Lung (tissue), 12 donors: Measurements from ENCODE around the gene TMEM94. TPM values are rescaled to one million over a fixed set of nuclear protein-coding genes. Genes with fewer than 3 reads are reported as not detected.

Experiments used
- ATAC-seq: fragments of 200-7000 bp; cut with Tn5 transposase; one replicate; pipeline ENCODE4 v1.9.1; 2020; ENCODE audit warnings: moderate number of reproducible peaks; ENCODE audit not compliant: insufficient read depth, low FRiP score
- DNase-seq, 3 donors: peaks; one replicate each; pipeline ENCODE4 v3.0.0-alpha.2; 2013 to 2017
- H3K27ac ChIP-seq, 2 donors: one replicate each; pipeline ENCODE4 v1.5.1; 2013; ENCODE audit warnings: mild to moderate bottlenecking in 2 of 2, moderate library complexity in 2 of 2, control low read depth in 1 of 2, inconsistent platforms in 1 of 2, low read depth in 1 of 2, low read length in 1 of 2
- H3K27me3 ChIP-seq, 3 donors: one replicate each; pipeline ENCODE4 v1.5.1; 2013; ENCODE audit warnings: low read length in 2 of 3; ENCODE audit not compliant: control insufficient read depth in 3 of 3, insufficient read depth in 3 of 3
- H3K36me3 ChIP-seq, 4 donors: one replicate each; pipeline ENCODE4 v1.5.1; 2013; ENCODE audit warnings: low read length in 4 of 4, mild to moderate bottlenecking in 1 of 4, moderate library complexity in 1 of 4; ENCODE audit not compliant: control insufficient read depth in 4 of 4, insufficient read depth in 4 of 4
- H3K4me1 ChIP-seq, 5 donors: one replicate each; pipeline ENCODE4 v1.5.1; 2013; ENCODE audit warnings: low read length in 5 of 5, mild to moderate bottlenecking in 2 of 5, moderate library complexity in 1 of 5; ENCODE audit not compliant: control insufficient read depth in 5 of 5, insufficient read depth in 5 of 5
- H3K4me3 ChIP-seq: one replicate; pipeline ENCODE4 v1.5.1; 2013; ENCODE audit warnings: mild to moderate bottlenecking, control low read depth, moderate library complexity
- H3K9ac ChIP-seq, 2 donors: one replicate each; pipeline ENCODE4 v1.5.1; 2013; ENCODE audit warnings: low read length in 2 of 2, control low read depth in 1 of 2; ENCODE audit not compliant: insufficient read depth in 1 of 2
- H3K9me3 ChIP-seq, 4 donors: one replicate each; pipeline ENCODE4 v1.5.1; 2013; ENCODE audit warnings: low read length in 3 of 4, mild to moderate bottlenecking in 1 of 4, moderate library complexity in 1 of 4; ENCODE audit not compliant: control insufficient read depth in 4 of 4, insufficient read depth in 3 of 4
- WGBS, 2 donors: extraction: QIAGEN DNeasy Blood & Tissue Kit; methylation state at CpG; one replicate each; pipeline ENCODE4 v1.1.7; 2013; 5-methylcytosine and 5-hydroxymethylcytosine counted together
- polyA plus RNA-seq, 2 donors: library from polyadenylated mRNA; stranded (reverse); fragments of 200-250 nt; gene quantifications; one replicate each; pipeline ENCODE4 v1.2.1, GENCODE V29; 2013
- total RNA-seq, 2 donors: library from RNA; depleted of rRNA in 1 of 2; stranded (reverse); fragments of >200 nt in 1 of 2; gene quantifications; one replicate each; pipeline ENCODE4 v1.2.1, GENCODE V29; 2014 to 2021
- TF ChIP-seq, protein P1 (sequence below): IDR thresholded peaks from 2 replicates; pipeline ENCODE4 v1.5.1; 2012; ENCODE audit warnings: mild to moderate bottlenecking; ENCODE audit errors: control extremely low read depth, extremely low read depth
- donor health status: control.
- donor health status: control.
- donor health status: Bipolar disorder and iron deficiency.
- donor health status: healthy.
- donor health status: DM: yes; HTN: yes; CAD: no.

The TMEM94 gene
- total and polyA plus RNA-seq, 4 donors, result 40.0 to 82.3 (median 53.3) TPM

DNA sequence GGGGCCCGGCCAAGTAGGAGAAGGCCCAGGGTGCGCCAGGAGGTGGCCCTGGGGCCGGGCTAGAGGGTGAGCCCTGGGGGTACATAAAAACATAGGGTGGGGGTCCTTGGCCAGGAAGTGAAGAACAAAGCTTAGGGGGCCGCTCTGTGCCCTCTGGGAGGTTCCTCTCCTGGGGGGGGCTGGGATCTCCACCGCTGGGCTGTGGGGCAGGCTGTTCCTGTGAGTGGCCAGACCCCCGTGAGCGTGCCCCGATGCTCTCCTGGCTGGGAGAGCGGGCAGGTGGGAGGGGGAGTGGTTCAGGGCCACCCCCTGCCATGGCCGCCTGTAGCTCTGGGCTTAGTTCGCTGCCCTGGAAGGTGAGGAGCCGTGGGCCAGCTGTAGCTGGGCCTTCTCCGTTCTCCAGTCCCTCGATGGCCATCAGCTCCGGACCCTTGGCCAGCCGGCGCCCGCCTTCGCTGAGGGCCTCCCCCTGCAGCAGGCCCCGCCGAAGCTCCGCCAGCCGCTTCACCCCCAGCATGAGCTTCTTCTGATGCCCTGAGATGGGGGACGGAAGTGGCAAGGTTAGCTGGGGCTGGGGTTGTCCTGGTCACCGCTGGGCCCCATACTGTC, 46.4 kb downstream of the TMEM94 start:
- 92% methylated on average over 21 to 25 of the region's 25 CpGs for WGBS, 2 donors
- no peak for ATAC-seq
- Histone ChIP-seq H3K27me3 (no peaks in the 10 kb centered on the region), H3K9ac (no peak overlapping the region), H3K4me1 (no peaks in the 10 kb centered on the region), H3K27ac (no peak overlapping the region), H3K9me3 (no peaks in the 10 kb centered on the region), H3K4me3 (no peak overlapping the region), H3K36me3 (peaks cover 0 to 89% (median 20%) of the 10 kb centered on the region in 4 donors)
- DNase-seq, result no peak
- TF ChIP-seq, protein P1, sequence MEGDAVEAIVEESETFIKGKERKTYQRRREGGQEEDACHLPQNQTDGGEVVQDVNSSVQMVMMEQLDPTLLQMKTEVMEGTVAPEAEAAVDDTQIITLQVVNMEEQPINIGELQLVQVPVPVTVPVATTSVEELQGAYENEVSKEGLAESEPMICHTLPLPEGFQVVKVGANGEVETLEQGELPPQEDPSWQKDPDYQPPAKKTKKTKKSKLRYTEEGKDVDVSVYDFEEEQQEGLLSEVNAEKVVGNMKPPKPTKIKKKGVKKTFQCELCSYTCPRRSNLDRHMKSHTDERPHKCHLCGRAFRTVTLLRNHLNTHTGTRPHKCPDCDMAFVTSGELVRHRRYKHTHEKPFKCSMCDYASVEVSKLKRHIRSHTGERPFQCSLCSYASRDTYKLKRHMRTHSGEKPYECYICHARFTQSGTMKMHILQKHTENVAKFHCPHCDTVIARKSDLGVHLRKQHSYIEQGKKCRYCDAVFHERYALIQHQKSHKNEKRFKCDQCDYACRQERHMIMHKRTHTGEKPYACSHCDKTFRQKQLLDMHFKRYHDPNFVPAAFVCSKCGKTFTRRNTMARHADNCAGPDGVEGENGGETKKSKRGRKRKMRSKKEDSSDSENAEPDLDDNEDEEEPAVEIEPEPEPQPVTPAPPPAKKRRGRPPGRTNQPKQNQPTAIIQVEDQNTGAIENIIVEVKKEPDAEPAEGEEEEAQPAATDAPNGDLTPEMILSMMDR, result no peak

DNA sequence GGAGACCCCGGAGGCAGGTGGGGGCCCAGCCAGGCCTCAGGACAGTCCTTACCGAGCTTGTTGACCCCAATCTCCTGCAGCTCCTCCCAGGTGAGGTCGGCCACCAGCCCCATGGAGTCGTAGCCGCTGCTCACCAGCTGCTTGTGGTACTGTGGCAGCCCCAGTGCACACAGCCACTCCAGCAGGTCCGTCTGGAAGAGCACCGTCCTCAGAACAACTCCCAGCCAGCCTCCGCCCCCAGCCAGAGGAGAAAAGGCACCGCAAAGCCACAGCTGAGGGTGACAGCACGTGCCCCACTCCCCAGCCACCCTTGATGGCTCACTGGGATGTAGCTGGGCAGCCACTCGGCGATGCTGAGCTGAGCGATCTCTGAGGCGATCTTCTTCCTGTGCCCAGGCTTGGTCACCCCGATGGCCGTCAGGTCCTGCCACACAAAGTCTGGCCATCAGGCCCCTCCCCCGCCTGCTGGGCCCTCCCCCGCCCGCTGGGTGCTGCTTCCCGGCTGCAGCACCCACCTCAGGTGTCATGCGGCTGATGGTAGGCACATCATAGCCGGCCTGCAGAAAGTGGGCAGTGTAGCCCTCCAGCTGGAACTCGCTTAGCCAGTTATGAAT, 47.0 kb downstream of the TMEM94 start:
- H3K36me3 ChIP-seq, result peaks cover 0 to 83% (median 18%) of the 10 kb centered on the region in 4 donors
- no peak for ATAC-seq
- H3K4me1 ChIP-seq, result peaks cover 0 to 5% (median 4%) of the 10 kb centered on the region in 5 donors

DNA sequence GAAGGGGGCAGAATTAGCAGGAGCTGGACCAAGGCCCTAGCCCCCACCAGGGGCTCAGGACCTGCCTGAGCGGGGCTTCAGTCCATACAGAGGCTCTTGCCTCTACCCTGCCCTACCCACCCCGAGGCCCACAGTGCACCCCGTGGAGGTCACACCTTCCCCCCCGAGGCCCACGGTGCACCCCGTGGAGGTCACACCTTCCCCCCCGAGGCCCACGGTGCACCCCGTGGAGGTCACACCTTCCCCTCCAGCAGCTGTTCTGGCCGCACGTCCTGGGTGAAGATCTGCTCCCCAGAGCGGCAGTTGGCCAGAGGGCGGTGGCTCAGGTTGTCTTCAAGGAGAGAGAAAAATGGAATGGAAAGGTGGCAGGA, 47.5 kb downstream of the TMEM94 start:
- no peak for DNase-seq
- WGBS, 2 donors, result 72 to 83% methylated on average over 13 of the region's 13 CpGs
- H3K4me3 ChIP-seq, result no peak overlapping the region
- no peak overlapping the region for H3K27ac ChIP-seq
- ATAC-seq, result no peak
- H3K9ac ChIP-seq, result no peak overlapping the region
- H3K9me3 ChIP-seq, result no peaks in the 10 kb centered on the region
- TF ChIP-seq, protein P1, result no peak
- no peaks in the 10 kb centered on the region for H3K27me3 ChIP-seq
- peaks cover 0 to 80% (median 17%) of the 10 kb centered on the region in 4 donors for H3K36me3 ChIP-seq
- H3K4me1 ChIP-seq, result peaks cover 0 to 8% (median 4%) of the 10 kb centered on the region in 5 donors

More for the DNA sequence above, 47.0 kb downstream of the TMEM94 start:
- H3K27ac ChIP-seq, result no peak overlapping the region
- TF ChIP-seq, protein P1, result no peak
- no peak overlapping the region for H3K4me3 ChIP-seq
- WGBS, 2 donors, result 88 to 89% methylated on average over 23 of the region's 23 CpGs
- H3K9ac ChIP-seq, result no peak overlapping the region
- no peaks in the 10 kb centered on the region for H3K27me3 ChIP-seq
- no peak for DNase-seq
- no peaks in the 10 kb centered on the region for H3K9me3 ChIP-seq
